ENCODE measurements around the gene CDK2AP2.
A peak's percentile ranks its signal among the peaks of the same experiment; 100 is the strongest.
"Not testable (repeated sequence)": the region's sequence is repeated elsewhere in the genome, so short reads cannot be mapped to it uniquely, and the experiment has no call there.

Gene CDK2AP2

DNA sequence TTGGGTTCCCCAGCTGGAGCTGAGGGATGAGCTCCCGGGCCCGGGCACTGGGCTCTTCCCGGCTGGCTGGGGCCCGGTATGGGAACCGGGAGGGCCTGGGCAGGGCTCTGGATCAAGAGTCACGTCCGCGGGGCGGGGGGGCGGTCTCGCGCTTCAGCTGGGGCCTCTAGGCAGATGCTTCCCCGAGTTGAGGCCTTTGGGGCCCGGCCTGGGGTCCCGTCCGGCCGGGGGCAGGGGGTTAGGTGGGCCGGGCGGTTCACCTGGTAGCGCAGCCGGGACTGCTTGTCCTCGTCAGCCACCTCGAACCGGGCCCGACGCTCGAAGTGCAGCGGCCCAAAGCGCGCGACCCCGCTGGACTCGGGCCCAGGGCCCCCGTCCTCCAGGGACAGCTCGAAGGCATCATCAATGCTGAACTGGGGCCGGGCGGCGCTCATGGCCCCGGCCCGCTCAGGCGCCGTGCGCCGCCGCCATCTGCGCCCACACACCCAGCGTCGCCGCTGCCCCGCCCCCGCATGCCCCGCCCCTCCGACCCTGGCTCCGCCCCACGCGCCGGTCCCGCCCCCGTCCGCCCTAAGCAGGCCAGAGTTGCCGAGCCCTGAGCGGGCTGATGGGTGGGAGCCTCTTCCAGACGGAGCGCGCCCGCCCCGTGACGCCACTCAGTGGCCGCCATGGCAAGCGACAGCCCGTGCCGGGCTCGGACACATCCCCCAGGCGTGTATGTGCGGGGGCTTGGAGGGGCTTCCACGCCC is 39.0 kb downstream of the CDK2AP2 start, which contains the start of gene TMEM134:
Gene TMEM134, minus strand, starts transcription at position 493 of the 749 bp plus-strand sequence. Its CDS starts 59 bp downstream, at position 434.
- DNase-seq (ENCODE audit: extremely low read depth, low read depth) = peak; percentile 77
- peak; percentile 44 for TF ChIP-seq CTCF (IDR thresholded peaks at IDR 0.05; ENCODE audit: low read depth, low read length)

DNA sequence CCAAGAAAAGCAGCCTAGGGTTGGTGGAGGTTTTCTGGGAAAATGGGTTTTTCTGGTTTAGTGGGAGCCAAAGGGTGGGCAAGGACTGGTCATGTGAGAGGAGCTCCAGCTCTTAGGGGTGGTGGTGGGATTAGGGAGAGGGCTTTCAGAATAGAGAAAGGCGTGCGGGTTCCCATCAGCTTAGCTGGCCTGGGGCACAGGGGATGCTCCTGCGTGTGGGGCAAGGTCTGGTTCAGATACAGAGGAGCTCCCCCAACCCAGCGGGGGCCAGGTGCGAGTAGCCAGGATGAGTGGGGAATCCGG is 39.6 kb downstream of the CDK2AP2 start:
- no peak for TF ChIP-seq CTCF (IDR thresholded peaks at IDR 0.05; ENCODE audit: low read depth, low read length)
- DNase-seq (ENCODE audit: extremely low read depth, low read depth) = no peak

GRCh38 chr11:67468056-67468455 is 39.9 kb downstream of the CDK2AP2 start:
- TF ChIP-seq CTCF (IDR thresholded peaks at IDR 0.05; ENCODE audit: low read depth, low read length) = no peak
- no peak for DNase-seq (ENCODE audit: extremely low read depth, low read depth)

- no peak for DNase-seq (ENCODE audit: extremely low read depth, low read depth)
- TF ChIP-seq CTCF (IDR thresholded peaks at IDR 0.05; ENCODE audit: low read depth, low read length) = no peak
Measured at GRCh38 chr11:67466962-67467771, 40.8 kb downstream of the CDK2AP2 start.

GRCh38 chr11:67466367-67466766 is 41.6 kb downstream of the CDK2AP2 start:
- DNase-seq (ENCODE audit: extremely low read depth, low read depth) = no peak
- no peak for TF ChIP-seq CTCF (IDR thresholded peaks at IDR 0.05; ENCODE audit: low read depth, low read length)

- not testable (repeated sequence) for DNase-seq (ENCODE audit: extremely low read depth, low read depth)
Measured at GRCh38 chr11:67465530-67465929, 42.4 kb downstream of the CDK2AP2 start.

DNA sequence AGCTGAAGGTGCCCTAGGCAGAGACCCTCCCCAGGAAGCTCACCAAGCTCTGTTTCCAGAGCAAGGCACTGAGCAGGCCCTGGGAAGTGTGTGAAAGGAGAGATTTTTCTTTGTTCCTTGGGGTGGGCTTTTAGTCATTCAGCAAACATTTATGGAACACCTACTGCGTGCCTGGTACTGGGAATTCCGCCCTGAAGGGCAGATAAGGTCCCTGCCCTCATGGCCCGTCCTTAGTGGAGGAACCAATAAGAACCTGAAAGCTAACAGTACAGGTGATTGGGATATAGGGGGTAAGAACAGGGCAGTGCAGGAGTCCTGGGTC is 42.8 kb downstream of the CDK2AP2 start:
- TF ChIP-seq CTCF (IDR thresholded peaks at IDR 0.05; ENCODE audit: low read depth, low read length) = no peak
- DNase-seq (ENCODE audit: extremely low read depth, low read depth) = no peak

Measured in AG09319 (cell line).